Mesenchymal stem cell (in vitro differentiated cells and primary cell): ENCODE measurements around the gene RPAP2.

ENCODE experiments used
- DNase-seq: peaks from one replicate; pipeline ENCODE4 v3.0.0-alpha.2; 2013
- H2AFZ ChIP-seq: one replicate; pipeline ENCODE4 v1.6.1; 2013; ENCODE audit warnings: low read depth, mild to moderate bottlenecking, control low read depth, inconsistent platforms, low read length, moderate library complexity
- H2AK5ac ChIP-seq: 2 replicates; pipeline ENCODE4 v1.6.1; 2013; ENCODE audit warnings: low read length, moderate library complexity, mild to moderate bottlenecking, inconsistent platforms; ENCODE audit not compliant: severe bottlenecking
- H2BK120ac ChIP-seq: one replicate; pipeline ENCODE4 v1.6.1; 2013; ENCODE audit warnings: low read depth, mild to moderate bottlenecking, inconsistent platforms, low read length, moderate library complexity
- H2BK12ac ChIP-seq, 2 experiments: one replicate each; pipeline ENCODE4 v1.6.1; 2013; ENCODE audit warnings: inconsistent platforms in 2 of 2, low read length in 2 of 2, mild to moderate bottlenecking in 2 of 2, moderate library complexity in 2 of 2, control low read depth in 1 of 2
- H2BK15ac ChIP-seq: one replicate; pipeline ENCODE4 v1.6.1; 2013; ENCODE audit warnings: mild to moderate bottlenecking, low read depth, inconsistent platforms; ENCODE audit not compliant: poor library complexity, severe bottlenecking
- H2BK5ac ChIP-seq: 2 replicates; pipeline ENCODE4 v1.6.1; 2013; ENCODE audit warnings: low read depth, mild to moderate bottlenecking, low read length, control low read depth, inconsistent platforms; ENCODE audit not compliant: poor library complexity, severe bottlenecking
- H3K14ac ChIP-seq, 2 experiments: one replicate each; pipeline ENCODE4 v1.6.1; 2013; ENCODE audit warnings: inconsistent platforms in 2 of 2, low read length in 2 of 2, control low read depth in 1 of 2, mild to moderate bottlenecking in 1 of 2, moderate library complexity in 1 of 2
- H3K18ac ChIP-seq, 2 experiments: one replicate each; pipeline ENCODE4 v1.6.1; 2013; ENCODE audit warnings: inconsistent platforms in 2 of 2, low read length in 2 of 2, control low read depth in 1 of 2, low read depth in 1 of 2, mild to moderate bottlenecking in 1 of 2
- H3K23ac ChIP-seq, 2 experiments: one replicate each; pipeline ENCODE4 v1.6.1; 2013; ENCODE audit warnings: inconsistent platforms in 2 of 2, low read length in 2 of 2, mild to moderate bottlenecking in 2 of 2, moderate library complexity in 2 of 2, control low read depth in 1 of 2
- H3K27ac ChIP-seq: 2 replicates; pipeline ENCODE4 v1.5.1; 2013; ENCODE audit warnings: mild to moderate bottlenecking, moderate library complexity, low read length, control low read depth, inconsistent platforms; ENCODE audit not compliant: poor library complexity, severe bottlenecking
- H3K27me3 ChIP-seq, 2 experiments: 2 replicates each; pipeline versions ENCODE4 v1.6.1 to v1.7.0; 2013; ENCODE audit warnings: low read length in 2 of 2, mild to moderate bottlenecking in 2 of 2, moderate library complexity in 2 of 2, control low read depth in 1 of 2, inconsistent platforms in 1 of 2; ENCODE audit not compliant: control insufficient read depth in 1 of 2, insufficient read depth in 1 of 2
- H3K36me3 ChIP-seq, 2 experiments: 2 replicates each; pipeline versions ENCODE4 v1.6.1 to v1.7.0; 2013; ENCODE audit warnings: low read length in 2 of 2, control low read depth in 1 of 2, inconsistent platforms in 1 of 2, low read depth in 1 of 2, mild to moderate bottlenecking in 1 of 2; ENCODE audit not compliant: insufficient read depth in 2 of 2, control insufficient read depth in 1 of 2
- H3K4ac ChIP-seq, 2 experiments: one replicate each; pipeline ENCODE4 v1.6.1; 2013; ENCODE audit warnings: inconsistent platforms in 2 of 2, low read length in 2 of 2, mild to moderate bottlenecking in 2 of 2, moderate library complexity in 2 of 2, control low read depth in 1 of 2, low read depth in 1 of 2
- H3K4me1 ChIP-seq: 2 replicates; pipeline ENCODE4 v1.6.1; 2013; ENCODE audit warnings: low read depth, low read length, control low read depth; ENCODE audit not compliant: control insufficient read depth, insufficient read depth
- H3K4me2 ChIP-seq: 2 replicates; pipeline ENCODE4 v1.6.1; 2013; ENCODE audit warnings: low read length, mild to moderate bottlenecking, inconsistent platforms; ENCODE audit not compliant: poor library complexity, severe bottlenecking
- H3K4me3 ChIP-seq, 2 experiments: 2 replicates each; pipeline versions ENCODE4 v1.5.1 to v1.7.0; 2013; ENCODE audit warnings: low read length in 2 of 2, mild to moderate bottlenecking in 2 of 2, control low read depth in 1 of 2, low read depth in 1 of 2; ENCODE audit not compliant: insufficient read depth in 1 of 2
- H3K79me1 ChIP-seq: replicated peaks from 2 replicates; pipeline ENCODE4 v1.6.1; 2013; ENCODE audit warnings: mild to moderate bottlenecking, control low read depth, low read length, inconsistent platforms; ENCODE audit not compliant: poor library complexity, severe bottlenecking
- H3K9ac ChIP-seq: 2 replicates; pipeline ENCODE4 v1.7.0; 2013; ENCODE audit warnings: mild to moderate bottlenecking, low read length, moderate library complexity
- H3K9me3 ChIP-seq: 2 replicates; pipeline ENCODE4 v1.7.0; 2013; ENCODE audit warnings: mild to moderate bottlenecking, low read length; ENCODE audit not compliant: control insufficient read depth
- H4K8ac ChIP-seq: one replicate; pipeline ENCODE4 v1.6.1; 2013; ENCODE audit warnings: inconsistent platforms, mild to moderate bottlenecking, low read length, moderate library complexity
- H4K91ac ChIP-seq: one replicate; pipeline ENCODE4 v1.6.1; 2013; ENCODE audit warnings: mild to moderate bottlenecking, low read length, inconsistent platforms
- whole genome bisulfite sequencing: methylation state at CpG from one replicate; pipeline ENCODE4 v1.1.7; 2013; ENCODE audit warnings: mixed read lengths; 5-methylcytosine and 5-hydroxymethylcytosine counted together

The RPAP2 gene

DNA sequence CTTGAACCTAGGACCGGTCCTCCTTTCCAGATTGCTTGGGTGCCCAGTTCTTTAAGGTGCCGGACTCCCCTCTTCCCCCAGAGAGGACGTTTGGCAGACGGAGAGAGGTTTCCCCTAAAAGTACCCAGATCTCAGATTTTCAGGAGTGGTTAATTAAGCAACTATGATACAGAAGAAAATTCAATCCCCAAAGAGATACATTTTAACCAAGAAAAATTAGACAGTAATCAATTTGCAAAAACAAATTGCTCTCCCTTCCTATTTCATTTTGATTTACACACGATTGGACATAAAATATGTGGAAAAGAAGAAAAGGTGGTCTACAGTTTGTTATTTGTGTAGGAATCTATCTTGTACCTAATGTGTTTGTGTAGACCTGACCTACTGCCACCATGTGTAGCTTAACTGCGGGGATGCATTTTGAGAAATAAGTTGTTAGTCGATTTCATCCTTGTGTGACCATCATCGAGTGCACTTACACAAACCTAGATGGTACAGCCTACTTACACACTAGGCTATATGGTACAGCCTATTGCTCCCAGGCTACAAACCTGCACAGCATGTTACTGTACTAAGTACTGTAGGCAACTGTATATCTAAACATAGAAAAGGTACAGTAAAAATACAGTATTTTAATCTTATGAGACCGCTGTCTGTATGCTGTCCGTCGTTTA is 755 bp downstream of the RPAP2 start:
- H3K79me1 ChIP-seq, result peaks cover 5% of the 10 kb centered on the region
- H3K23ac ChIP-seq, result peak overlapping the region in 1 of 2 experiments; percentile 64
- peak overlapping the region; percentile 47 for H3K4ac ChIP-seq
- peak overlapping the region; percentile 1 for H4K91ac ChIP-seq
- H3K9me3 ChIP-seq, result no peaks in the 10 kb centered on the region
- 66% methylated on average over 5 of the region's 11 CpGs for WGBS
- no peak overlapping the region for H2BK15ac ChIP-seq
- H3K36me3 ChIP-seq, result peaks cover 2 to 41% of the 10 kb centered on the region in 2 experiments
- no peak overlapping the region for H4K8ac ChIP-seq
- H3K27me3 ChIP-seq, result no peaks in the 10 kb centered on the region
- peak overlapping the region; percentile 26 to 75 for H3K18ac ChIP-seq
- peak; percentile 29 for DNase-seq
- peak overlapping the region; percentile 88 to 94 for H3K4me3 ChIP-seq
- H3K9ac ChIP-seq, result peak overlapping the region; percentile 95
- H2BK5ac ChIP-seq, result no peak overlapping the region
- peak overlapping the region; percentile 36 for H2AFZ ChIP-seq
- no peak overlapping the region for H2AK5ac ChIP-seq
- no peak overlapping the region for H2BK12ac ChIP-seq
- H3K14ac ChIP-seq, result peak overlapping the region in 1 of 2 experiments; percentile 88
- peak overlapping the region; percentile 91 for H3K4me2 ChIP-seq
- H3K4me1 ChIP-seq, result no peaks in the 10 kb centered on the region
- H3K27ac ChIP-seq, result peak overlapping the region; percentile 60
- no peak overlapping the region for H2BK120ac ChIP-seq

GRCh38 chr1:92301021-92301420 is 2.2 kb downstream of the RPAP2 start:
- no peak overlapping the region for H2BK5ac ChIP-seq
- no peak overlapping the region for H3K18ac ChIP-seq
- H3K36me3 ChIP-seq, result peaks cover 6 to 42% of the 10 kb centered on the region in 2 experiments
- H3K4me2 ChIP-seq, result no peak overlapping the region
- no peak overlapping the region for H2AFZ ChIP-seq
- H3K79me1 ChIP-seq, result peaks cover 7% of the 10 kb centered on the region
- H3K23ac ChIP-seq, result no peak overlapping the region
- WGBS, result 100% methylated on average over 3 of the region's 5 CpGs
- H3K9me3 ChIP-seq, result no peaks in the 10 kb centered on the region
- no peak overlapping the region for H4K91ac ChIP-seq
- H3K14ac ChIP-seq, result no peak overlapping the region
- no peak overlapping the region for H2BK12ac ChIP-seq
- no peak overlapping the region for H2BK120ac ChIP-seq
- no peak overlapping the region for H3K4ac ChIP-seq
- H3K4me1 ChIP-seq, result no peaks in the 10 kb centered on the region
- no peak overlapping the region for H4K8ac ChIP-seq
- H3K27ac ChIP-seq, result no peak overlapping the region
- no peak overlapping the region for H2AK5ac ChIP-seq
- no peak overlapping the region for H2BK15ac ChIP-seq
- peak overlapping the region in 1 of 2 experiments; percentile 21 for H3K4me3 ChIP-seq
- peak overlapping the region; percentile 11 for H3K9ac ChIP-seq
- DNase-seq, result no peak
- H3K27me3 ChIP-seq, result no peaks in the 10 kb centered on the region

DNA sequence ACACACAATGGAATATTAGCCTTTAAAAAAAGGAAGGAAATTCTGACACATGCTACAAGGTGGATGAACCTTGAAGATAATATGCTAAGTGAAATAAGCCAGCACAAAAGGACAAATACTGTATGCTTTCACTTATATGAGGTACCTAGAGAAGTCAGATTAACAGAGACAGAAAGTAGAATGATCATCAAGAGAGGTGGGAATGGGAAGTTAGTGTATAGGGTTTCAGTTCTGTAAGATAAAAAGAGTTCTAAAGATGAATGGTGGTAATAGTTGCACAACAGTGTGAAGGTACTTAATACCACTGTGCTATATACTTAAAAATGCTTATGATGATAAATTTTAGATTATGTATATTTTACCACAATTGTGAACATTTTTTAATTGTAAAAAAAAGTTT is 7.2 kb downstream of the RPAP2 start:
- H3K36me3 ChIP-seq, result peaks cover 9 to 67% of the 10 kb centered on the region in 2 experiments
- no peak overlapping the region for H2BK5ac ChIP-seq
- no peak overlapping the region for H3K27ac ChIP-seq
- H3K4me1 ChIP-seq, result no peaks in the 10 kb centered on the region
- peaks cover 3% of the 10 kb centered on the region for H3K79me1 ChIP-seq
- DNase-seq, result no peak
- H3K4ac ChIP-seq, result no peak overlapping the region
- H3K4me3 ChIP-seq, result no peak overlapping the region
- no peak overlapping the region for H2BK15ac ChIP-seq
- no peak overlapping the region for H2AK5ac ChIP-seq
- H2BK12ac ChIP-seq, result no peak overlapping the region
- H3K18ac ChIP-seq, result no peak overlapping the region
- H3K23ac ChIP-seq, result no peak overlapping the region
- H4K8ac ChIP-seq, result no peak overlapping the region
- H3K9me3 ChIP-seq, result no peaks in the 10 kb centered on the region
- H4K91ac ChIP-seq, result no peak overlapping the region
- H2AFZ ChIP-seq, result no peak overlapping the region
- H3K9ac ChIP-seq, result no peak overlapping the region
- no peak overlapping the region for H3K14ac ChIP-seq
- H3K27me3 ChIP-seq, result no peaks in the 10 kb centered on the region
- H2BK120ac ChIP-seq, result no peak overlapping the region
- no peak overlapping the region for H3K4me2 ChIP-seq

DNA sequence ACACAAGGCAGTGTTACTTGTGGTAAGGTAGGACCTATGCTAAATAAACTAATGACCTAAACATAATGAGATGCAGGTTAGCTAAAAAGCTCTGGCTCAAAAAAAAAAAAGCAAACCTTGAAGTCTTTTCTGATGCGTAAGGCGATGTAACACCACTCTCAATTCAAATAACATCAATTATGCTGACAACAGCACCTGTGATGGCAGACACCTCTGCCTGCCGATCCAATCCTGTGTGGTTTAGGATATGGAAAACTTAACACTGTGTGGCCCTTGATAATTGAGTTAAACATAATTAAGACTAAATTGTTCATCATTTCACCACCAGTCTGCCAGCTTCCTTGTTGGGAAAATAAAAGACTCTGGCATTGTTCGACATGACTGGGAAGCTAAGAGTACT is 9.1 kb downstream of the RPAP2 start:
- Histone ChIP-seq H2AFZ (no peak overlapping the region), H3K23ac (no peak overlapping the region), H2BK120ac (no peak overlapping the region), H4K8ac (no peak overlapping the region), H4K91ac (no peak overlapping the region), H3K79me1 (peaks cover 3% of the 10 kb centered on the region), H2AK5ac (no peak overlapping the region), H3K4me3 (no peak overlapping the region), H2BK5ac (no peak overlapping the region), H3K9me3 (no peaks in the 10 kb centered on the region), H3K4me2 (no peak overlapping the region), H3K9ac (no peak overlapping the region), H3K4me1 (no peaks in the 10 kb centered on the region), H3K36me3 (peaks cover 12 to 76% of the 10 kb centered on the region in 2 experiments), H2BK12ac (no peak overlapping the region), H3K27ac (no peak overlapping the region), H2BK15ac (no peak overlapping the region), H3K14ac (no peak overlapping the region), H3K27me3 (no peaks in the 10 kb centered on the region), H3K18ac (no peak overlapping the region), H3K4ac (no peak overlapping the region)
- WGBS, result over 99% methylated on average over 3 of the region's 4 CpGs
- DNase-seq, result no peak
